ENCODE measurements around the gene ZNF865. TPM values are rescaled to one million over a fixed set of nuclear protein-coding genes. Genes with fewer than 3 reads are reported as not detected.

ZNF865 gene
- total RNA-seq, 1 donor from 2014 or later: 18.4 TPM

- H3K36me3 ChIP-seq: peaks cover 46% of the 10 kb centered on the region
- no peak for DNase-seq
- no peaks in the 10 kb centered on the region for H3K9me3 ChIP-seq
- no peaks in the 10 kb centered on the region for H3K27me3 ChIP-seq
- ATAC-seq: no peak
- no peak overlapping the region for H3K4me3 ChIP-seq
- intact Hi-C loops (cut with DNase I): no loop called here
- H3K4me1 ChIP-seq: peaks cover 44% of the 10 kb centered on the region
- no peak for TF ChIP-seq CTCF (IDR thresholded peaks at IDR 0.05)
- no peak overlapping the region for H3K27ac ChIP-seq
These were observed 53.5 kb downstream of the ZNF865 start for GRCh38 chr19:55658846-55659459.

- DNase-seq (no peak), ATAC-seq (no peak)
- Histone ChIP-seq H3K27ac (no peak overlapping the region), H3K9me3 (no peaks in the 10 kb centered on the region), H3K4me3 (no peak overlapping the region), H3K27me3 (no peaks in the 10 kb centered on the region), H3K36me3 (peaks cover 55% of the 10 kb centered on the region), H3K4me1 (peaks cover 44% of the 10 kb centered on the region)
- TF ChIP-seq CTCF (IDR thresholded peaks at IDR 0.05): no peak
- intact Hi-C loops (cut with DNase I): no loop called here
These were observed 54.4 kb downstream of the ZNF865 start for GRCh38 chr19:55659822-55660221.

- Histone ChIP-seq H3K4me3 (no peak overlapping the region), H3K4me1 (peaks cover 44% of the 10 kb centered on the region), H3K27me3 (no peaks in the 10 kb centered on the region), H3K36me3 (peaks cover 59% of the 10 kb centered on the region), H3K9me3 (no peaks in the 10 kb centered on the region), H3K27ac (no peak overlapping the region)
- DNase-seq: no peak
- ATAC-seq: no peak
- intact Hi-C loops (cut with DNase I): no loop called here
- TF ChIP-seq CTCF (IDR thresholded peaks at IDR 0.05): no peak
These were observed 55.0 kb downstream of the ZNF865 start for GRCh38 chr19:55660404-55660803.

GRCh38 chr19:55660991-55661390 lies 55.5 kb downstream of the ZNF865 start:
- ATAC-seq (no peak), DNase-seq (no peak)
- no peak for TF ChIP-seq CTCF (IDR thresholded peaks at IDR 0.05)
- Histone ChIP-seq H3K4me3 (no peak overlapping the region), H3K27ac (no peak overlapping the region), H3K9me3 (no peaks in the 10 kb centered on the region), H3K36me3 (peaks cover 65% of the 10 kb centered on the region), H3K27me3 (no peaks in the 10 kb centered on the region), H3K4me1 (peaks cover 40% of the 10 kb centered on the region)
- intact Hi-C loops (cut with DNase I): no loop called here

GRCh38 chr19:55661826-55662225 lies 56.4 kb downstream of the ZNF865 start:
- Histone ChIP-seq H3K27ac (no peak overlapping the region), H3K9me3 (no peaks in the 10 kb centered on the region), H3K4me1 (peaks cover 32% of the 10 kb centered on the region), H3K27me3 (no peaks in the 10 kb centered on the region), H3K4me3 (no peak overlapping the region), H3K36me3 (peaks cover 73% of the 10 kb centered on the region)
- intact Hi-C loops (cut with DNase I): no loop called here
- ATAC-seq (no peak), DNase-seq (no peak)
- TF ChIP-seq CTCF (IDR thresholded peaks at IDR 0.05): no peak

Data from upper lobe of right lung (tissue), 1 donor.